Measurements from ENCODE around the gene HIVEP3.

The HIVEP3 gene

GRCh38 chr1:41851589-41851988 lies 67.1 kb downstream of the HIVEP3 start:
- TF ChIP-seq CTCF (IDR thresholded peaks at IDR 0.05; ENCODE audit: low read length) (no peak), EZH2 (IDR thresholded peaks at IDR 0.05; ENCODE audit: borderline replicate concordance, low read length) (no peak)
- Histone ChIP-seq H3K4me1 (ENCODE audit: insufficient read depth, low read length, severe bottlenecking) (no peaks in the 10 kb centered on the region), H4K20me1 (ENCODE audit: insufficient read depth, low read length) (no peaks in the 10 kb centered on the region), H3K27me3 (ENCODE audit: insufficient read depth, low read length) (0 out of 2 replicates have a peak, but pooled peaks cover 4% of the 10 kb centered on the region), H3K4me3 (ENCODE audit: low read depth, low read length, poor library complexity, severe bottlenecking) (no peak overlapping the region), H3K36me3 (ENCODE audit: insufficient read depth, low read length) (no peaks in the 10 kb centered on the region; the same call in 1 of the 2 replicates), H3K79me2 (ENCODE audit: insufficient read depth, low read length) (no peaks in the 10 kb centered on the region), H3K9me2 (ENCODE audit: low read depth, low read length) (no peaks in the 10 kb centered on the region), H2AFZ (ENCODE audit: low read length) (no peak overlapping the region), H3K9ac (ENCODE audit: low read length) (no peak overlapping the region), H3K9me3 (ENCODE audit: low read length) (no peaks in the 10 kb centered on the region), H3F3A (ENCODE audit: insufficient read depth, low read length) (no peaks in the 10 kb centered on the region), H3K27ac (ENCODE audit: low read depth, low read length, poor library complexity, severe bottlenecking) (no peak overlapping the region), H3K4me2 (ENCODE audit: low read length) (no peak overlapping the region)

GRCh38 chr1:41850029-41850428 lies 68.7 kb downstream of the HIVEP3 start:
- H3K9ac ChIP-seq (ENCODE audit: low read length): no peak overlapping the region
- H3K27ac ChIP-seq (ENCODE audit: low read depth, low read length, poor library complexity, severe bottlenecking): no peak overlapping the region
- H3K27me3 ChIP-seq (ENCODE audit: insufficient read depth, low read length): 0 out of 2 replicates have a peak, but pooled peaks cover 4% of the 10 kb centered on the region
- H3K36me3 ChIP-seq (ENCODE audit: insufficient read depth, low read length): no peaks in the 10 kb centered on the region; the same call in 1 of the 2 replicates
- H3K9me3 ChIP-seq (ENCODE audit: low read length): no peaks in the 10 kb centered on the region
- H3K79me2 ChIP-seq (ENCODE audit: insufficient read depth, low read length): no peaks in the 10 kb centered on the region
- H2AFZ ChIP-seq (ENCODE audit: low read length): no peak overlapping the region
- no peak overlapping the region for H3K4me2 ChIP-seq (ENCODE audit: low read length)
- no peaks in the 10 kb centered on the region for H4K20me1 ChIP-seq (ENCODE audit: insufficient read depth, low read length)
- H3K9me2 ChIP-seq (ENCODE audit: low read depth, low read length): no peaks in the 10 kb centered on the region
- H3F3A ChIP-seq (ENCODE audit: insufficient read depth, low read length): no peaks in the 10 kb centered on the region
- no peaks in the 10 kb centered on the region for H3K4me1 ChIP-seq (ENCODE audit: insufficient read depth, low read length, severe bottlenecking)
- no peak overlapping the region for H3K4me3 ChIP-seq (ENCODE audit: low read depth, low read length, poor library complexity, severe bottlenecking)
- no peak for TF ChIP-seq EZH2 (IDR thresholded peaks at IDR 0.05; ENCODE audit: borderline replicate concordance, low read length)
- TF ChIP-seq CTCF (IDR thresholded peaks at IDR 0.05; ENCODE audit: low read length): no peak

- H3K79me2 ChIP-seq (ENCODE audit: insufficient read depth, low read length): no peaks in the 10 kb centered on the region
Observed at GRCh38 chr1:41849211-41849759, 69.4 kb downstream of the HIVEP3 start.

More at GRCh38 chr1:41849211-41849759, 69.4 kb downstream of the HIVEP3 start:
- H3K27ac ChIP-seq (ENCODE audit: low read depth, low read length, poor library complexity, severe bottlenecking): no peak overlapping the region
- no peak overlapping the region for H2AFZ ChIP-seq (ENCODE audit: low read length)
- no peaks in the 10 kb centered on the region for H3K9me3 ChIP-seq (ENCODE audit: low read length)
- no peaks in the 10 kb centered on the region for H3K4me1 ChIP-seq (ENCODE audit: insufficient read depth, low read length, severe bottlenecking)
- no peak overlapping the region for H3K4me3 ChIP-seq (ENCODE audit: low read depth, low read length, poor library complexity, severe bottlenecking)
- H3K4me2 ChIP-seq (ENCODE audit: low read length): no peak overlapping the region
- no peak overlapping the region for H3K9ac ChIP-seq (ENCODE audit: low read length)
- H3K27me3 ChIP-seq (ENCODE audit: insufficient read depth, low read length): 0 out of 2 replicates have a peak, but pooled peaks cover 4% of the 10 kb centered on the region
- TF ChIP-seq EZH2 (IDR thresholded peaks at IDR 0.05; ENCODE audit: borderline replicate concordance, low read length) (no peak), CTCF (IDR thresholded peaks at IDR 0.05; ENCODE audit: low read length) (no peak)
- no peaks in the 10 kb centered on the region for H3F3A ChIP-seq (ENCODE audit: insufficient read depth, low read length)
- H4K20me1 ChIP-seq (ENCODE audit: insufficient read depth, low read length): no peaks in the 10 kb centered on the region
- no peaks in the 10 kb centered on the region; the same call in 1 of the 2 replicates for H3K36me3 ChIP-seq (ENCODE audit: insufficient read depth, low read length)
- no peaks in the 10 kb centered on the region for H3K9me2 ChIP-seq (ENCODE audit: low read depth, low read length)

Measured in OCI-LY1 (cell line).